A549 treated with Mapracorat at 1 μM for 4 hours (cell line): Measurements from ENCODE around the gene BPIFB6. TPM values are rescaled to one million over a fixed set of nuclear protein-coding genes. Genes with fewer than 3 reads are reported as not detected.

Experiments used
- total RNA-seq: library from RNA; stranded (reverse); fragments of 200-300 nt; extraction: Qiagen RNA extraction; gene quantifications from 5 replicates; pipeline ENCODE4 v1.2.3, GENCODE V29; 2022

The BPIFB6 gene, protein sequence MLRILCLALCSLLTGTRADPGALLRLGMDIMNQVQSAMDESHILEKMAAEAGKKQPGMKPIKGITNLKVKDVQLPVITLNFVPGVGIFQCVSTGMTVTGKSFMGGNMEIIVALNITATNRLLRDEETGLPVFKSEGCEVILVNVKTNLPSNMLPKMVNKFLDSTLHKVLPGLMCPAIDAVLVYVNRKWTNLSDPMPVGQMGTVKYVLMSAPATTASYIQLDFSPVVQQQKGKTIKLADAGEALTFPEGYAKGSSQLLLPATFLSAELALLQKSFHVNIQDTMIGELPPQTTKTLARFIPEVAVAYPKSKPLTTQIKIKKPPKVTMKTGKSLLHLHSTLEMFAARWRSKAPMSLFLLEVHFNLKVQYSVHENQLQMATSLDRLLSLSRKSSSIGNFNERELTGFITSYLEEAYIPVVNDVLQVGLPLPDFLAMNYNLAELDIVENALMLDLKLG
- total RNA-seq = not detected in 5 replicates

DNA sequence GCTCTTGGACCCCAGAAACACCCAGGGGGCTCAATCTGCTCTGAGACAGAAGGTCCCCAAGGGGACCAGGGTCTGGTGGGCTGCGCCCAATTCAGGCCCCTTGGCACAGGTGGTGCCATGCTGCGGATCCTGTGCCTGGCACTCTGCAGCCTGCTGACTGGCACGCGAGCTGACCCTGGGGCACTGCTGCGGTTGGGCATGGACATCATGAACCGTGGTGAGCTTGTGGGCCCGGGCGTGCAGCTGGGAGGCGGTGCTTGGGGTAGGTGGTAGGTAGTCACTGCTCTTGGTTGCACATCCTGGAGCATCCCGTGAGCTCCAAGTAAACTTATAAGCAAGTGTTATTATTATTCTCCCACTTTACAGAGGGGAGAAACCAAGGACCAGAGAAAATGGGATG is at the start of gene BPIFB6:
BPIFB6 (plus strand) TSS at position 118 of the 400 bp plus-strand sequence; CDS start at position 118, 0 bp downstream.

DNA sequence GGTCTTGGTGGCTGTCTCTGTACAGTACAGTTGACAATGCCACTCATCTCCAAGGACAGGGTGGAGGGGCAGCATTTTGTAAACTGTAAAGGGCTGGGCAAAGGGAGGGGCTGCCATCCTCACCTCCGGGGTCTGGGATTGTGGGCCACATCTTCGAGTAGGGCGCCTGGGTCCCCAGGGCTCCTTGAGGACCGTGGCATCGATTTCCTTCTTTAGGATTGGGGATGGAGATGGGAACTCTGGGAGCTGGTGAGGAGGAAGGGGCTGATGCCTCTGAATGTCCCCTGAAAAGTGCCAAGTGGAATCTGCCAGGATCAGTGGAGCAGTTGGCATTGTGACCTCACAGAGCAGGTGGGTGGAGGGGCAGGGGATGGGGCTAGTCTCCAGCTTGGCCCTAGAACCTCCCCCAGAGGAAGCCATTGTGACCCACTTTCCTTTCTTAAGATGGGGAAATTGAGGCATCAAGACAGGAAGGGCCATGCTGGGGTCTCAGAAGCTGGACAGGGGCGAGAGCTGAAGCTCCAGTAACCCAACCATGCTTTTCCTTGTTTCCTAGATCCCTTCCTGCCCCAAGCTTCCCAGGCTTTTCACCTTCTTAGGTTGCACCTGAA is 27.2 kb upstream of the BPIFB6 start, which contains the start of gene SUN5:
SUN5 (minus strand) TSS at position 293 of the 611 bp plus-strand sequence; CDS start at position 200, 93 bp downstream.

GRCh38 chr20:33007376-33008335 is 23.8 kb upstream of the BPIFB6 start, which contains the start of gene BPIFB2:
TSS of gene BPIFB2 (plus strand) at chr20:33007704. CDS start at chr20:33008575, 871 bp downstream.

GRCh38 chr20:33053291-33054106 is 22.1 kb downstream of the BPIFB6 start, which contains the start of gene BPIFB3:
TSS of gene BPIFB3 (plus strand) at chr20:33053903. CDS start at chr20:33055436, 1,533 bp downstream.

DNA sequence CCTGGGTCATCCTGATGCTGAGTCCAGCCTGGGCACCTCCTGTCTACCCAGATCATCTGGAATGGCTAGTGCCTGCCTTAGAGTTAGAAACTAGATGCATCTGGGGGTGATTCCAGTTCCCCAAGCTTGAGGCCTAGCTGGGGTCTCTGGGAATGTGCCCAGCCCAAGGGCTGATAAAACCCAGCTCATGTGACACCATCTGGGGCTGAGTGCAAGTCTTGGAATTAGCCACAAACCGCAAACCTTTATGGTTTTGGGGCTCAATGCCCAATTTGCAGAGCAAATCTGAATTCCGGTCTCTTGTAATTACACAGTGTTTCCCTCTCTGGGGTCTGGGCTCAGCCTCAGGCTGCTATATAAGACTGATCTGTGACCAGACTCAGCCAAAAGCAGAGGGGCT is 47.8 kb downstream of the BPIFB6 start, which contains the start of gene BPIFB4:
BPIFB4 (plus strand) TSS at position 385 of the 400 bp plus-strand sequence. CDS start 1,884 bp downstream, outside the sequence.

Other genes starting within 250 kb of the BPIFB6 start
- gene MAPRE1, start 211.7 kb upstream of the BPIFB6 start, total RNA-seq = 132 to 157 TPM (median 143 TPM) in 5 replicates
- not detected in 5 replicates for gene EFCAB8, start 172.7 kb upstream of the BPIFB6 start, total RNA-seq
- gene SUN5, start 27.2 kb upstream of the BPIFB6 start, total RNA-seq = not detected in 5 replicates
- not detected in 5 replicates for gene BPIFB2, start 23.9 kb upstream of the BPIFB6 start, total RNA-seq
- not detected in 5 replicates for gene BPIFB3, start 22.3 kb downstream of the BPIFB6 start, total RNA-seq
- not detected in 5 replicates for gene BPIFB4, start 48.0 kb downstream of the BPIFB6 start, total RNA-seq
- not detected in 5 replicates for gene BPIFA2, start 136.5 kb downstream of the BPIFB6 start, total RNA-seq
- gene BPIFA3, start 185.7 kb downstream of the BPIFB6 start, total RNA-seq = not detected in 5 replicates
- not detected in 5 replicates for gene BPIFA1, start 204.3 kb downstream of the BPIFB6 start, total RNA-seq